Measurements from ENCODE around the gene TRIM47.

GRCh38 chr17:75876190-75876937, 2.0 kb downstream of the TRIM47 start:
- peak in 1 of 4 experiments; percentile 9 for TF ChIP-seq CTCF (IDR thresholded peaks at IDR 0.05)
- TF ChIP-seq POLR2A (IDR thresholded peaks at IDR 0.05): no peak

All from uterus (tissue), 2 donors.